ENCODE results near the gene ZNF277. TPM values are rescaled to one million over a fixed set of nuclear protein-coding genes. Genes with fewer than 3 reads are reported as not detected.

The ZNF277 gene
- total RNA-seq, 2 donors from 2014 or later = 11.2 to 15.0 TPM

GRCh38 chr7:112206991-112207592 lies 597 bp downstream of the ZNF277 start:
- Mint-ChIP-seq H3K36me3 (no peaks in the 10 kb centered on the region), H3K27me3 (peaks cover 20 to 34% of the 10 kb centered on the region in 2 donors), H3K4me3 (peak overlapping the region; percentile 94), H3K27ac (peak overlapping the region; percentile 70 to 96), H3K9me3 (no peaks in the 10 kb centered on the region), H3K4me1 (ENCODE audit: low read depth in 2 of 2) (peaks cover 35 to 42% of the 10 kb centered on the region in 2 donors)
- ATAC-seq (no peak), DNase-seq (ENCODE audit: low spot score) (no peak)

- Mint-ChIP-seq H3K27ac (no peak overlapping the region), H3K9me3 (no peaks in the 10 kb centered on the region), H3K4me3 (peak overlapping the region; percentile 94), H3K4me1 (ENCODE audit: low read depth in 2 of 2) (peaks cover 39 to 44% of the 10 kb centered on the region in 2 donors), H3K27me3 (peaks cover 17 to 29% of the 10 kb centered on the region in 2 donors), H3K36me3 (no peaks in the 10 kb centered on the region)
- ATAC-seq (no peak), DNase-seq (ENCODE audit: low spot score) (no peak)
Measured at GRCh38 chr7:112207765-112208164, 1.3 kb downstream of the ZNF277 start.

- Mint-ChIP-seq H3K27ac (no peak overlapping the region), H3K36me3 (no peaks in the 10 kb centered on the region), H3K9me3 (no peaks in the 10 kb centered on the region), H3K4me1 (ENCODE audit: low read depth in 2 of 2) (peaks cover 20 to 22% of the 10 kb centered on the region in 2 donors), H3K4me3 (no peak overlapping the region), H3K27me3 (no peaks in the 10 kb centered on the region)
- ATAC-seq (no peak), DNase-seq (ENCODE audit: low spot score) (no peak)
Measured at GRCh38 chr7:112211348-112211907, 4.9 kb downstream of the ZNF277 start.

GRCh38 chr7:112212571-112212970 lies 6.1 kb downstream of the ZNF277 start:
- ATAC-seq (no peak), DNase-seq (ENCODE audit: low spot score) (no peak)
- H3K4me3 Mint-ChIP-seq = no peak overlapping the region
- no peaks in the 10 kb centered on the region for H3K27me3 Mint-ChIP-seq
- H3K27ac Mint-ChIP-seq = no peak overlapping the region
- H3K36me3 Mint-ChIP-seq = no peaks in the 10 kb centered on the region
- H3K9me3 Mint-ChIP-seq = no peaks in the 10 kb centered on the region
- peaks cover 11 to 21% of the 10 kb centered on the region in 2 donors for H3K4me1 Mint-ChIP-seq (ENCODE audit: low read depth in 2 of 2)

GRCh38 chr7:112213735-112214134 lies 7.2 kb downstream of the ZNF277 start:
- Mint-ChIP-seq H3K4me1 (ENCODE audit: low read depth in 2 of 2) (peaks cover 14 to 25% of the 10 kb centered on the region in 2 donors), H3K27ac (no peak overlapping the region), H3K27me3 (no peaks in the 10 kb centered on the region), H3K36me3 (no peaks in the 10 kb centered on the region), H3K4me3 (no peak overlapping the region), H3K9me3 (no peaks in the 10 kb centered on the region)
- DNase-seq (ENCODE audit: low spot score) (no peak), ATAC-seq (no peak)

GRCh38 chr7:112214268-112214667 lies 7.8 kb downstream of the ZNF277 start:
- H3K9me3 Mint-ChIP-seq = no peaks in the 10 kb centered on the region
- H3K36me3 Mint-ChIP-seq = no peaks in the 10 kb centered on the region
- no peak overlapping the region for H3K4me3 Mint-ChIP-seq
- DNase-seq (ENCODE audit: low spot score) = no peak
- H3K27me3 Mint-ChIP-seq = no peaks in the 10 kb centered on the region
- ATAC-seq = no peak
- H3K4me1 Mint-ChIP-seq (ENCODE audit: low read depth in 2 of 2) = peaks cover 15 to 29% of the 10 kb centered on the region in 2 donors
- H3K27ac Mint-ChIP-seq = no peak overlapping the region

GRCh38 chr7:112214883-112215282 lies 8.4 kb downstream of the ZNF277 start:
- no peaks in the 10 kb centered on the region for H3K9me3 Mint-ChIP-seq
- H3K36me3 Mint-ChIP-seq = no peaks in the 10 kb centered on the region
- no peak for DNase-seq (ENCODE audit: low spot score)
- ATAC-seq = no peak
- H3K4me1 Mint-ChIP-seq (ENCODE audit: low read depth in 2 of 2) = peaks cover 15 to 29% of the 10 kb centered on the region in 2 donors
- no peaks in the 10 kb centered on the region for H3K27me3 Mint-ChIP-seq
- H3K27ac Mint-ChIP-seq = no peak overlapping the region
- no peak overlapping the region for H3K4me3 Mint-ChIP-seq

GRCh38 chr7:112215787-112216186 lies 9.3 kb downstream of the ZNF277 start:
- ATAC-seq (no peak), DNase-seq (ENCODE audit: low spot score) (no peak)
- H3K36me3 Mint-ChIP-seq = no peaks in the 10 kb centered on the region
- no peaks in the 10 kb centered on the region for H3K9me3 Mint-ChIP-seq
- peaks cover 15 to 29% of the 10 kb centered on the region in 2 donors for H3K4me1 Mint-ChIP-seq (ENCODE audit: low read depth in 2 of 2)
- no peaks in the 10 kb centered on the region for H3K27me3 Mint-ChIP-seq
- no peak overlapping the region for H3K4me3 Mint-ChIP-seq
- no peak overlapping the region for H3K27ac Mint-ChIP-seq

GRCh38 chr7:112220877-112221434 lies 14.5 kb downstream of the ZNF277 start:
- Mint-ChIP-seq H3K27me3 (no peaks in the 10 kb centered on the region), H3K4me1 (ENCODE audit: low read depth in 2 of 2) (peaks cover 17 to 32% of the 10 kb centered on the region in 2 donors), H3K4me3 (no peak overlapping the region), H3K27ac (no peak overlapping the region), H3K36me3 (no peaks in the 10 kb centered on the region), H3K9me3 (no peaks in the 10 kb centered on the region)
- no peak for DNase-seq (ENCODE audit: low spot score)
- no peak for ATAC-seq

GRCh38 chr7:112223310-112223709 lies 16.8 kb downstream of the ZNF277 start:
- no peak for DNase-seq (ENCODE audit: low spot score)

GRCh38 chr7:112224186-112224585 lies 17.7 kb downstream of the ZNF277 start:
- peaks cover 19 to 31% of the 10 kb centered on the region in 2 donors for H3K4me1 Mint-ChIP-seq (ENCODE audit: low read depth in 2 of 2)
- no peak overlapping the region for H3K27ac Mint-ChIP-seq
- H3K27me3 Mint-ChIP-seq = no peaks in the 10 kb centered on the region
- H3K36me3 Mint-ChIP-seq = no peaks in the 10 kb centered on the region
- no peak for DNase-seq (ENCODE audit: low spot score)
- H3K9me3 Mint-ChIP-seq = no peaks in the 10 kb centered on the region
- no peak for ATAC-seq
- H3K4me3 Mint-ChIP-seq = no peak overlapping the region

More at GRCh38 chr7:112223310-112223709, 16.8 kb downstream of the ZNF277 start:
- no peaks in the 10 kb centered on the region for H3K27me3 Mint-ChIP-seq
- H3K27ac Mint-ChIP-seq = no peak overlapping the region
- no peaks in the 10 kb centered on the region for H3K36me3 Mint-ChIP-seq
- H3K4me1 Mint-ChIP-seq (ENCODE audit: low read depth in 2 of 2) = peaks cover 19 to 32% of the 10 kb centered on the region in 2 donors
- no peak for ATAC-seq
- no peaks in the 10 kb centered on the region for H3K9me3 Mint-ChIP-seq
- H3K4me3 Mint-ChIP-seq = no peak overlapping the region

GRCh38 chr7:112225006-112225405 lies 18.5 kb downstream of the ZNF277 start:
- H3K36me3 Mint-ChIP-seq = no peaks in the 10 kb centered on the region
- no peaks in the 10 kb centered on the region for H3K27me3 Mint-ChIP-seq
- no peak overlapping the region for H3K4me3 Mint-ChIP-seq
- no peaks in the 10 kb centered on the region for H3K9me3 Mint-ChIP-seq
- peaks cover 25 to 40% of the 10 kb centered on the region in 2 donors for H3K4me1 Mint-ChIP-seq (ENCODE audit: low read depth in 2 of 2)
- no peak overlapping the region for H3K27ac Mint-ChIP-seq
- ATAC-seq (no peak), DNase-seq (ENCODE audit: low spot score) (no peak)

- no peaks in the 10 kb centered on the region for H3K27me3 Mint-ChIP-seq
- H3K4me1 Mint-ChIP-seq (ENCODE audit: low read depth in 2 of 2) = peaks cover 23 to 36% of the 10 kb centered on the region in 2 donors
- H3K36me3 Mint-ChIP-seq = no peaks in the 10 kb centered on the region
- H3K27ac Mint-ChIP-seq = no peak overlapping the region
- H3K9me3 Mint-ChIP-seq = no peaks in the 10 kb centered on the region
- no peak overlapping the region for H3K4me3 Mint-ChIP-seq
- no peak for ATAC-seq
- DNase-seq (ENCODE audit: low spot score) = no peak
Measured at GRCh38 chr7:112226701-112227276, 20.3 kb downstream of the ZNF277 start.

- no peak for DNase-seq (ENCODE audit: low spot score)
- H3K4me3 Mint-ChIP-seq = no peak overlapping the region
- H3K4me1 Mint-ChIP-seq (ENCODE audit: low read depth in 2 of 2) = peaks cover 24 to 45% of the 10 kb centered on the region in 2 donors
- no peak overlapping the region for H3K27ac Mint-ChIP-seq
- no peaks in the 10 kb centered on the region for H3K27me3 Mint-ChIP-seq
- ATAC-seq = no peak
- no peaks in the 10 kb centered on the region for H3K36me3 Mint-ChIP-seq
- H3K9me3 Mint-ChIP-seq = no peaks in the 10 kb centered on the region
Measured at GRCh38 chr7:112228632-112229031, 22.1 kb downstream of the ZNF277 start.

Data from natural killer cell treated with Interleukin-12 subunit alpha and Interleukin-12 subunit beta and Interleukin-15 and Interleukin-18, amount 100 ng/mL, for 72 hours (primary cell).